ENCODE data around the gene COX19.
"Not testable (repeated sequence)": the region's sequence is repeated elsewhere in the genome, so short reads cannot be mapped to it uniquely, and the experiment has no call there.

Gene COX19

DNA sequence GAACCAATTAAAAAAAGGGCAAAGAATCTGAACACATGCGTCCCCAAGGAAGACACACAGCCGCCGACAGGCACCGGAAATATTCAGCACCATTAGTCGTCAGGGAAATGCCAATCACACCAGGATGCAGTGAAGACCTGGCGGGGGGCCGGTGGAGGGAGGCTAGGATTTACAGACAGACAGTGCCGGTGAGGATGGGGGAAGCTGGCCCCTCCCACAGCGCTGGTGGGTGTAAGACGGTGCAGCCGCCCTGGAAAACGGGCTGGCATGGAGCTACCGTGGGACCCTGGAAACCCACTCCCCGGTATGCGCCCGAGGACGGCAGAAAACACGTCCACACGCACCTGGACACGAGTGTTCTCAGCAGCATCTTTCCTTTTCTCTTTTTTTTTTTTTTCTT lies 16.1 kb downstream of the COX19 start:
- no peak for DNase-seq

GRCh38 chr7:958221-959200 lies 16.8 kb downstream of the COX19 start:
- no peak for DNase-seq

DNA sequence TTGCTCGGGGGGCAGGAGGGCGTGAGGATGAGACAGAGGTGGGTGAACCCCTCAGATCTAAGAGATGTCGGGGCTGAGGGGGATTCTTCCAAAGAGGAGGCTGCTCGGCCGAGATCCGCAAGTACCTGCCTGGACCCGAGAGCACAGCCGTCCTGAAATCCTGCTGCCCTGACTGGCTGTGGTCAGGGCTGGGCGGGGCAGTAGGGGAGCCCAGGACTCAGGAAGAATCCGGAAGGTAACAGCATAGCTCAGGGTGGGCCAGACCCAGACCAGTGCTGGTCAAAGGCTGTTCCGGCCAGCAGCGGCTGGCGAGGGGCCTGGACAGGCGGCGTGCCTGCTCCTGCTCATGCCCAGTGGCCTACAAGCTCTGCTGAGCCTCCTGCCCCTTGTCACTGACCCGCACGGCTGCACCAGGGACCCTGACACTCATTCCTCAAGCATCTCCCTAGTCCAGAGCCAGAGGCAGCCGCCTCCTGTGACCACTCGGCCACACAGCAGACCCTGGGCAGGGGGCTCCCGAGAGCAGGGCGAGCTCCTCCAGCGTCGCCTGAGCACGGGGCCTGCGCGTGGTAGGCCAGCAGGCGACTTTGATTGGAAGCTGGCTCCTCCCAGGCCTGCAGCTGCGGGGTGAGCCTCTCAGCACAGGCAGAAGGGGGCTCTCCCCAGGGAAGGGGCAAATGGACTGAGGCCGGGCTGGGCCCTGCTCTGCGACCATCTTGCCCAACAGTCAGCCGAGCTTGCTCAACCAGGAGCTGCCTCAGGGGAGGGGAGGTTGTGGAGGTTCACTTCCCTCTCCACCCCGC lies 17.7 kb downstream of the COX19 start:
- DNase-seq = no peak

DNA sequence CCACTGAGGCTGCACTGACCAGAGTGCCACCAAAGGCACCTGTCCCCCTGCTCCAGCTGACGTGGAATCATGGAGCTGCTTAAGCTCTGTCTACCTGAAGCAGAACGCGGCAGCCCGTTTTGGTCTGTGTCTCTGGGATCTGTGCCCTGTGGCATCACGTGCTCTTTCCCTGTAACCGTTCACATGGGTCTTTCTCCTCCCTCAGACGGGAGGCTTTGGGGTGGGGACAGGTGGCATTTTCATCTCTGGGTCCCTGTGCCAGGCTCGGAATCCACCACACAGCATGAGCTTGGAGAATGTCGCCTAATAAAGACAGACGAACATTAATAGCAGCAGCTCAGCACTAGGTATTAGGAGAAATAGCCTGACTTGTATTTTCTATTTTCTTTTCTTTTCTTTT lies 19.3 kb downstream of the COX19 start:
- DNase-seq = no peak

DNA sequence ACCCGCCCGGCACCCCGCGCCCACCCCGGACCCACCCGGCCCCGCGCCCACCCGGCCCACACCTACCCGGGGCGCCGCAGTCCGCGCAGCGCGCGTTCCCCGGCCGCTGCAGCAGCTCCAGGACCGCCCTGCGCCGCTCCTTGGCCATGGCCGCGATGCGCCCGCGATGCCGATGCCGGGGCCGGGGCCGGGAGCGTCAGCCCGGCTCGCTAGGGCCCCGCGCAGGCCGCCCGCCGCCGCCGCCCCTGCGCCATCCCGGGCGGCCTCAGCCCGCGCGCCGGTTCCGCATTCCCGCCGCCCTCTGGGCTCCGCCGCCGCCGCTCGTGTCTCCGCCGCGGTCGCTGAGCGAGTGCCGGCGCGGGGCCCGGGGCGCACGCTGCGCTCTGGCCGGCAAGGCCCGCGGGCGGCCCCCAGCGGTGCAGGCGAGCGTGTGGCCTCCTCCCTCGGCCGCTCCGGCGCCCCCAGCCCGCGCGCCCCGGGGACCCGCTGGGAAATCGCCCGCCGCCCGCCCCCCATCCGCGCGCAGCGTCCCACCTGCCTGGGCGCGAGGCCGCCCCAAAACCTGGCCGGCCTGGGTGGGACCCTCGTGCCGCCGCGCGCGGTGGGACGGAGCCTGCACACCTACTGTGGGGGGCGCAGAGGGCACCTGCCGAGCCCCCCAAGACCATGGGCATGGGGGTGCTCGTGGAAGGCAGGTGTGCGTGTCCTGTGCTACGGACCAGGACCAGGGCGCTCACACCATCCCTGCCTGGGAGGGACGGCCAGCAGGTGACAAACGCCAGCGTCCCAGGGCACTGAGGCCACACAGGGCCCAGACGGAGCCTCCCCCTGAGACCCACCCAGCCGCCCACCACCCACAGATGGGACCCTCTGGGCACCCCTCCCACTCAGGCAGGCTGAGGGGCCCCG lies 20.8 kb downstream of the COX19 start, which contains the start of gene ADAP1:
Gene ADAP1 (minus strand): TSS at position 351 of the 909 bp plus-strand sequence. CDS start 203 bp downstream, at position 148.
- no peak for DNase-seq

- DNase-seq = no peak
Measured at GRCh38 chr7:953547-954327, 21.6 kb downstream of the COX19 start.

DNA sequence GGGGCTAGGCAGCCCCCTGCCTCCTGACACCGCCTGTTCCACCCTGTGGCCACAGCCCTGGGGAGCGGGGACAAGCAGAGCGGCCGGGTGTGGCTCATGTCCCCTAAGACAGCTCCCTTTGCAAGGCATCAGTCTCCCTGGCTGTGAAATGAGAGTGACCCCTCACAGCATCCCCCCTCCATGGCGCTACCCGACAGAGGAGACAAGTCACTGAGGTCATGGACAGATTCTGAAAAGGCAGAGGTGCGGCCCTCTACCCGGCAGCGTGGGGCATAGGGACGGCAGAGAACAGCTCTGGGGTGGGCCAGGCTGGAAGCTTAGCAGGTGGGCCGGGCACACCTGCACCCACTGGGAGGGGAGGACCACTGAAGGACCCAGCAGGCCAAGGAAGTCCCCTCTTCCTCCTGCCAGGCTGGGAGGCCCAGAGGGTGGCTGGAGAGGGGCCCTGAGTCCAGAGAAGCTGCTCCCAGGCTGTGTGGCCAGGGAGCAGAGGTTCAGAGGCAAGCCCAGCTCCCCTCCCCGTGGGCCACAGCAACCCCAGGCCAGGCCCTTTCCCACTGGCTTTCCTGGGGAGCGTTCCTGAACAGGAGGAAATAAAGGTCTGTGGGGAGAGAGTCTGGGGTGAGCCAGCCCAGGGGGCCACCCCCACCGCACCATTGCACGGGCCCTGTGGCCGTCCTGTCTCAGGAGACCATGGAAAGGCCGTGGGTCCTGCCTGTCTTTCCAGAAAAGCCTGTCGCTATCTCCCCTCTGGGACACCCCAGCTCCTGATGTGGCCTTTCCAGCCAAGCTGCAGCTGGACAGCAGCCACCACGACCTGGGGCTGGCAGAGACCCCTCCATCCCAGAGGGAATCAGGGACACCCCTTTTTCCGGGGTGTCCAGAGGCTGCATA lies 22.6 kb downstream of the COX19 start:
- no peak for DNase-seq

- DNase-seq = no peak
Measured at GRCh38 chr7:951881-952547, 23.3 kb downstream of the COX19 start.

DNA sequence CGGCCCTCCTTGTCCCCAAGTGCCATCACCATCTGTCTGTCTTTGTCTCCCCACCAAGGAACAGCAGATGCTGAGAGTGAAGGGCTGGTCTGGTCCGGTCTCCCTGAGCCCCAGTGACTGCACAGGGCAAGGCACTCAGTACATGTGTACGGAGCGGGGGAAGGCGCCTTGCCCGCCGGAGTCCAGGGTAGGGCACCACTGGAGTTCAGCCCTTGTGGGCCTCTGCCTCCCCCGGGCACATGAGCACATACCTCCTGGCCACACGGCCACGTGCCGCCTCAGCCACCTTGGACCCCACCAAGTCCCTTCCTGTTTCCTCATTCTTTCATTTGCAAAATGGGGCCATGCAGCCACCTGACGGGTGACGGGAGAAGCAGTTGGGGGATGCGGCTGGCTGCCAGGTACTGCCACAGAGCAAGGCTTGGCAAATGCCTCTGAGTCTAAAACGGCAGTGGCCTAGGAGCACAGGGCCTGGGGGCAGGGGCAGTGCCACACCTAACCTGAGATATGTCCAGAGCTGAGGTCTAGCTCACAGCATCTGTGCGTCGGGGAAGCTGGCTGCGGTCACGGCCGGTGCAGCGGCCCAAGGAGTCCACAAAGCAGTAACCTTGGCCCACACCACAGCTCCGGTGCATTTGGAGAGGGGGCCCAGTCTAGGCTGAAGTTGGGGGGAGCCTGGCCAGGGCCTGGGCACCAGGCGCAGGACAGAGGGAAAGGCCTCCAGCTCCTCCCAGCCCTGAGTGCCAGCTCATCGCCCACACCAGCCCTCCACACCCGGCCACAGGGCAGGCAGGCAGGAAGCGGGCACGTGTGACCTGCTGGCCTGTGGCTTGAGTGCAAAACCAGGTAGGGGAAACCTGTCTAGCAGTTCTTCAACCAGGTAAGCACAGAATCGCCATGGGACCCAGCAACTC lies 26.1 kb downstream of the COX19 start:
- no peak for DNase-seq

DNA sequence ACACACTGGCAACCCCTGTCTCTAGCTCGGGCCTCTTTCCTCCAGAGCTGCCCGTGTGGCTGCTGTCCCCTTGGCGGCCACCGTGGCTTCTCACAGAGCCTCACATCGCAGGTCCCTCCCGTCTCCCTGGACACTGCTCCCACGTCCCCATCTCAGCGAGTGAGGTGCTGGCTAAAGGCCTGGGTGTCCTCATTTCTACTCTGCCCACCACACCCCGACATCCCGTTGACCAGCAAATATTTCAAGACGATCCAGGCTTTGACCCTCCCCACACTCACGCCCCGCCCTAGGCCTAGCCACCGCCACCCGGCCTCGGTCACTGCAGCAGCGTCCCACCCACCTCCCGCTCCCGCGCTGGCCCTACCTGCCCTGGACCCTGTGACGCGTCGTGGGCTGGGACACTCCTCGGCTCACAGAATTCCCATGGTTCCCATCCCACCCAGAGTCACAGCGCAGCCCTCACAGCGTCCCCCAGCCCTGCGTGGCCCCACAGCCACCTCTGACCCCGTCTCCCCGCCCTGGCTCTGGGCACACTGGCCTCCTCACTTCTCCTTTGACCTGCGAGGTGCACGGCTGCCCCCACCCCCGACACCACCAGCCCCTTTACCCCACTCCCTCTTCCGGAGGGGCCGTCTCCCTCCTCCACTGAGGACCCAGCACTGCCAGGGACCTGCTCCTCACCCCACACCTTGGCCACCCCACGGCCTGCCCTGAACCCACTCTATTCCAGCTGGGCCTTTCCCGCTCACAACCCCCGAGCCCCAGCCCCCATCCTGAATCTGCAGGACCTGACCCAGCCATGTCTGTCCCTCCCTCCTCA lies 27.7 kb downstream of the COX19 start:
- no peak for DNase-seq

DNA sequence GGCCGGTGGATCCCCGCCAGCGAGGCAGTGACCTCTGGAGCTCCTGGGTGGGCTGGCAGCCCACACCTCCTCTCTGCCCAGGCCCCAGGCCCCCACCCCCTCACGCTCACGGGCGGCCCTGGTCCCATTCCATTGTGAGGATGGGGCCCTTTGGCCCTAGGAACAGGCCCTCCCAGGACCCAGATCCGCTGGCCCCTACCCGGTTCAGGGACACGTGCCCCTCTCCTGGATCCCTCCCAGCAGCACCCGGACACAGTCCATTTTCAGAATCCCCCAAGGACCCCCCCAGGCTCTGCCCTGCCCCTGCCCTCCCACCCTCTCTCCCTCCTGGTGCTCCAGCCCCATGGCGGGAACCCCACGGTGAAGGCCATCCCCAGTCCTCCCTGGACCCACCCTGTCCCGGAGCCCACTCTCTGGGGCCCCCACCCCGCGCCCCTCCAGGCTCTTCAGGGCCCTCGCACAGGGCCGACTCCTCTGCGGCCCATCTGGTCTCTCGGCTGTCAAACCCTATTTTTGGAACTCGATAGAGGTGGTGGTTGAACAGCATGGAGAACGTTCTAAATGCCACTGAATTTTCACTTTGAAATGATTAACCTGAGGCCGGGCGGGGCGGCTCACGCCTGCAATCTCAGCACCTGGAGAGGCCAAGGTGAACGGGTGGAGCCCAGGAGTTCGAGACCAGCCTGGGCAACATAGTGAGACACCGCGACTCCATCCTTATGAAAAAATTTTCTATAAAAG lies 28.9 kb downstream of the COX19 start:
- no peak for DNase-seq

DNA sequence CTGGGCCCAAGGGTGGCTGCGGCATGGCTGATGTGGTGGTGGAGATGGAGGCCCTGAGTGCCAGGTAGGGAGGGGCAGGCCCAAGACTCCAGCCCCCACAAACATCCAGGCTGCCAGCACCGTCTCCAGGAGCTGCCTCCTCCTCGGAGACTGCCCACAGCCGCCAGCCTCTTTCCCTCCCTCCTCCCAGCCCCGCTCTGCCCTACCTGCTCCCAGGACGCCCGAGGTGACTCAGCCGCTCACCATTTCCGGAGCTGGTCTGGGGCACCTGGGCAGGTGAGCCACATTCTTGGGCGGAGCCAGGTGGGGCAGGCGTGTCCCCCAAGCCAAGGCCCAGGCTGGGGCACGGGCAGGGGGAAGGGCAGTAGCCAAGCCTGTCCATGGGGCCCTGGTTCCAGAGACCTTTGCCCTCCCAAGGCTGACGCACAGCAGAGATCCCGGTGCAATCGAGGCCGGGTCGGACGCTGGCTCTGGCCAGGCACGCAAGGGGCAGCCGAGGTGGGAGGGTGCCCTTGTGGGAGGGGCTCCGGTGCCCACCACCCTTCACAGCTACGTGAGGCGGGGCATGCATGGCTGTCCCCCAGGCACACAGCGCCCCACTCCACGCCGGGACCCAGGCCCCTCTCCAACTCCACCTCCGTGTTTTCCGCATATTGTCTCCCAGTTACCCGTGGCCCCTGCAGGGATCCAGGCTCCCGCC lies 29.6 kb downstream of the COX19 start:
- DNase-seq = no peak

DNA sequence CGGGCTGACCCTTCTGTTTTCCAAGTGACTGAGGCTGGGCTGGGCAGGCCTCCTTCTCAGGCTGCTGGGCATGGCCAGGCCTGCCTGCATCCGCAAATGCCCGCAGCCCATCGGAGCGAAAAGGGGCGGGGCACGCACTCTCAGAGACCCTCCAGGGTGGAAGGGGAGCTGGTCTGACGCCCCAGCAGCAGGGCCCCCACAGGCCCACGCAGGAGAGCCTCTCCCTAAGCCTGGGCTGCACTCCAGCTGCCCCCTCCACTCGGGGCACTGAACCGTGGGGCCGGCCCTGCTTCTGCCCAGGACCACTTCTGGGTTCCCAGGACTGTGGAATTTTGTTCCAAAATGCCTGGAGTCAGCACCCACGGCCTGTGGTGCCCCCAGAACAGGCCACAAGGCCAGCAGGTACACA lies 30.2 kb downstream of the COX19 start:
- no peak for DNase-seq

DNA sequence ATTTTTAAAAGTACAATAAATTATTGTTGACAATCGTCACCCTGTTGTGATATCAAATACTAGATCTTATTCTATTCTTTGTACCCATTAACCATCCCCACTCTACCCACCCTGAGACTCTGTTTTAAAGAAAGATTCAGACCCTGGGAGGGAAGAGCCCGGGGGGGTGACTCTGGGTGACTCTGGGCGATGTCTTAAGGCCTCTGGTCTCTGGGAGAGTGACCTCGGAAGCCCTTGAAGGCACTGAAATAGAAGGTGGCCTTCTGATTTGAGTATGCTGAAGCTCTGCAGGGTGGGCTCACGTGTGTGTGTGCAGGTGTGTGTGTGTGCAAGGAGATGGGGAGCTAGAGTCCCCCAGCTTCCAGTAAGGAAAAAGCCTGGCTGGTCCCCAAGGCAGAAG lies 30.6 kb downstream of the COX19 start:
- no peak for DNase-seq

- not testable (repeated sequence) for DNase-seq
Measured at GRCh38 chr7:943793-944192, 31.6 kb downstream of the COX19 start.

- no peak for DNase-seq
Measured at GRCh38 chr7:940599-941408, 34.5 kb downstream of the COX19 start.

Measured in cortex of kidney (tissue), 1 donor.